Adrenal gland (tissue), 12 donors: ENCODE measurements around the gene OTUB2. TPM values are rescaled to one million over a fixed set of nuclear protein-coding genes. Genes with fewer than 3 reads are reported as not detected.

Experiments used
- DNase-seq, 7 donors: peaks; one replicate each; pipeline ENCODE4 v3.0.0-alpha.2; 2019 to 2020
- H3K27ac ChIP-seq, 5 donors: fragments of 200-600 bp; sonication (generic) in 4 of 5; 1 replicate in 3 of 5; 2 replicates in 2 of 5; pipeline versions ENCODE4 v1.5.1 to v1.8.0; 2016 to 2020; ENCODE audit warnings: mild to moderate bottlenecking in 1 of 5
- H3K27me3 ChIP-seq: fragments of 200-600 bp; 2 replicates; pipeline ENCODE4 v1.8.0; 2021
- H3K36me3 ChIP-seq, 2 donors: fragments of 200-600 bp; replicated peaks in 1 of 2; 1 replicate in 1 of 2; 2 replicates in 1 of 2; pipeline versions ENCODE4 v1.5.1 to v1.8.0; 2018 to 2022
- H3K4me1 ChIP-seq, 2 donors: fragments of 200-600 bp; replicated peaks in 1 of 2; 1 replicate in 1 of 2; 2 replicates in 1 of 2; pipeline versions ENCODE4 v1.5.1 to v1.8.0; 2018 to 2021
- H3K4me3 ChIP-seq, 4 donors: fragments of 200-600 bp; sonication (generic) in 3 of 4; one replicate each; pipeline ENCODE4 v1.5.1; 2016 to 2018
- H3K9me3 ChIP-seq, 3 donors: fragments of 200-600 bp; sonication (generic) in 1 of 3; replicated peaks in 1 of 3; 1 replicate in 2 of 3; 2 replicates in 1 of 3; pipeline versions ENCODE4 v1.5.1 to v1.8.0; 2016 to 2021
- CTCF ChIP-seq, 6 experiments: fragments of 450-650 bp in 4 of 6; fragments of 200-600 bp in 2 of 6; sonication (generic) in 1 of 6; IDR thresholded peaks; 1 replicate in 5 of 6; 2 replicates in 1 of 6; pipeline versions ENCODE4 v1.5.1 to v1.8.0; 2016 to 2021; ENCODE audit warnings: antibody characterized with exemption in 6 of 6, mild to moderate bottlenecking in 2 of 6, moderate library complexity in 1 of 6
- POLR2A ChIP-seq, 2 donors: fragments of 450-650 bp; IDR thresholded peaks; one replicate each; pipeline ENCODE4 v1.6.1; 2017; ENCODE audit warnings: antibody characterized with exemption in 2 of 2, mild to moderate bottlenecking in 2 of 2, moderate library complexity in 1 of 2
- WGBS, 4 donors: extraction: QIAGEN DNeasy Blood & Tissue Kit in 2 of 4; methylation state at CpG; one replicate each; pipeline versions ENCODE4 v1.1.5 to v1.1.7; 2013 to 2017; 5-methylcytosine and 5-hydroxymethylcytosine counted together
- intact Hi-C, 2 donors: fragments of 100-400 bp; cut with DNase I; formaldehyde crosslinking; loops; one replicate each; pipeline versions ENCODE4 v1.14.1 to v1.15.0; 2022 to 2023
- polyA plus RNA-seq, 3 donors: library from polyadenylated mRNA; stranded (reverse); fragments of 200-250 nt in 2 of 3; fragments of 350-450 nt in 1 of 3; fragmentation: Illumina TruSeq in 1 of 3; extraction: RNeasy Lipid Tissue Mini Kit (QIAGEN cat#74804) in 1 of 3; gene quantifications; one replicate each; pipeline ENCODE4 v1.2.3, GENCODE V29; 2013 to 2014
- total RNA-seq, 9 donors: library from RNA; depleted of rRNA in 4 of 9; stranded (reverse); fragments of >200 nt in 4 of 9; fragments of 120-200 nt in 1 of 9; fragmentation: NEBNext Ultra II Directional in 1 of 9; extraction: Animal tissue kit (Norgen Biotek cat#: 25700) in 1 of 9; gene quantifications; one replicate each; pipeline versions ENCODE4 v1.1.0 to v1.2.4, GENCODE V29; 2013 to 2023
- donor health status: healthy with polysubstance abuse.
- donor health status: Bipolar disorder and iron deficiency.
- donor health status: DM: yes; HTN: yes; CAD: no.
- donor health status: DM: no; HTN: no; CAD: no.
- donor health status: DM: no; HTN: no; CAD: no.
- donor health status: DM: yes; HTN: yes; CAD: no.

OTUB2 gene
- total and polyA plus RNA-seq, 12 donors: 0.17 to 10.7 (median 1.5) TPM

GRCh38 chr14:94056579-94057308 lies 30.6 kb downstream of the OTUB2 start:
- TF ChIP-seq CTCF (IDR thresholded peaks at IDR 0.05): no peak
- no peak for TF ChIP-seq POLR2A (IDR thresholded peaks at IDR 0.05)
- H3K27ac ChIP-seq: peak overlapping the region in 1 of 5 donors; percentile 37
- H3K36me3 ChIP-seq: peaks cover 0 to 95% of the 10 kb centered on the region in 2 donors
- peak in 1 of 7 donors; percentile 54 for DNase-seq
- peaks cover 35 to 58% of the 10 kb centered on the region in 2 donors for H3K4me1 ChIP-seq
- H3K9me3 ChIP-seq: no peaks in the 10 kb centered on the region
- H3K4me3 ChIP-seq: no peak overlapping the region
- intact Hi-C loops: no loop called here
- no peaks in the 10 kb centered on the region for H3K27me3 ChIP-seq
- WGBS, 4 donors: 69 to 73% (median 71%) methylated on average over 6 of the region's 6 CpGs

- intact Hi-C loops: no loop called here
- Histone ChIP-seq H3K4me1 (peaks cover 45 to 70% of the 10 kb centered on the region in 2 donors), H3K27ac (peak overlapping the region in 2 of 5 donors; percentile 36 to 38), H3K27me3 (no peaks in the 10 kb centered on the region), H3K36me3 (peaks cover 0 to 95% of the 10 kb centered on the region in 2 donors), H3K9me3 (no peaks in the 10 kb centered on the region), H3K4me3 (no peak overlapping the region)
- peak in 1 of 7 donors; percentile 23 for DNase-seq
- TF ChIP-seq POLR2A (IDR thresholded peaks at IDR 0.05) (no peak), CTCF (IDR thresholded peaks at IDR 0.05) (no peak)
- 28 to 52% (median 44%) methylated on average over 1 of the region's 1 CpG for WGBS, 4 donors
Measured at GRCh38 chr14:94058128-94058673, 32.1 kb downstream of the OTUB2 start.

GRCh38 chr14:94058674-94059138 lies 32.6 kb downstream of the OTUB2 start:
- H3K36me3 ChIP-seq: peaks cover 0 to 94% of the 10 kb centered on the region in 2 donors
- WGBS, 4 donors: 50 to 55% (median 52%) methylated on average over 5 of the region's 5 CpGs
- intact Hi-C loops: no loop called here
- TF ChIP-seq POLR2A (IDR thresholded peaks at IDR 0.05) (no peak), CTCF (IDR thresholded peaks at IDR 0.05) (no peak)
- H3K27ac ChIP-seq: peak overlapping the region in 3 of 5 donors; percentile 12 to 38 (median 36)
- H3K4me3 ChIP-seq: no peak overlapping the region
- H3K27me3 ChIP-seq: no peaks in the 10 kb centered on the region
- H3K4me1 ChIP-seq: peaks cover 48 to 75% of the 10 kb centered on the region in 2 donors
- no peaks in the 10 kb centered on the region for H3K9me3 ChIP-seq
- DNase-seq: peak in 2 of 7 donors; percentile 12 to 52

- intact Hi-C loops: no loop called here
- TF ChIP-seq CTCF (IDR thresholded peaks at IDR 0.05) (no peak), POLR2A (IDR thresholded peaks at IDR 0.05) (no peak)
- 36 to 45% (median 39%) methylated on average over 5 of the region's 5 CpGs for WGBS, 4 donors
- Histone ChIP-seq H3K27ac (peak overlapping the region in 1 of 5 donors; percentile 6), H3K4me1 (peaks cover 48 to 77% of the 10 kb centered on the region in 2 donors), H3K36me3 (peaks cover 0 to 81% of the 10 kb centered on the region in 2 donors), H3K27me3 (no peaks in the 10 kb centered on the region), H3K4me3 (no peak overlapping the region), H3K9me3 (no peaks in the 10 kb centered on the region)
- DNase-seq: peak in 4 of 7 donors; percentile 14 to 57 (median 44)
Measured at GRCh38 chr14:94059998-94060397, 33.9 kb downstream of the OTUB2 start.
